MM.1S (cell line): ENCODE data around the gene CDH20.

Experiments used
- DNase-seq: peaks from one replicate; pipeline ENCODE4 v3.0.0-alpha.2; 2015
- H2AFZ ChIP-seq: fragments of 300-600 bp; sonication (generic); 2 replicates; pipeline ENCODE4 v1.6.0; 2016; ENCODE audit warnings: antibody characterized with exemption, low read length
- H3F3A ChIP-seq: fragments of 300-600 bp; sonication (generic); 2 replicates; pipeline ENCODE4 v1.6.1; 2016; ENCODE audit warnings: mild to moderate bottlenecking, antibody characterized with exemption, low read length, moderate library complexity, mixed read lengths; ENCODE audit not compliant: insufficient read depth
- H3K27ac ChIP-seq: fragments of 300-600 bp; sonication (generic); 2 replicates; pipeline ENCODE4 v1.5.1; 2016; ENCODE audit warnings: mild to moderate bottlenecking, low read length
- H3K27me3 ChIP-seq: fragments of 300-600 bp; sonication (generic); replicated peaks from 2 replicates; pipeline ENCODE4 v1.6.0; 2016; ENCODE audit warnings: low read length; ENCODE audit not compliant: insufficient read depth
- H3K36me3 ChIP-seq: fragments of 300-600 bp; sonication (generic); replicated peaks from 2 replicates; pipeline ENCODE4 v1.6.1; 2016; ENCODE audit warnings: mild to moderate bottlenecking, low read length, mixed read lengths; ENCODE audit not compliant: insufficient read depth
- H3K4me1 ChIP-seq: fragments of 300-600 bp; sonication (generic); 2 replicates; pipeline ENCODE4 v1.6.1; 2016; ENCODE audit warnings: low read length, mixed read lengths
- H3K4me2 ChIP-seq: fragments of 300-600 bp; sonication (generic); 2 replicates; pipeline ENCODE4 v1.6.0; 2016; ENCODE audit warnings: low read depth, low read length
- H3K4me3 ChIP-seq: fragments of 300-600 bp; sonication (generic); 2 replicates; pipeline ENCODE4 v1.5.1; 2016; ENCODE audit warnings: low read length, mixed read lengths
- H3K79me2 ChIP-seq: fragments of 300-600 bp; sonication (generic); 2 replicates; pipeline ENCODE4 v1.6.1; 2016; ENCODE audit warnings: mixed run types, low read length, mixed read lengths
- H3K9ac ChIP-seq: fragments of 300-600 bp; sonication (generic); 2 replicates; pipeline ENCODE4 v1.6.1; 2016; ENCODE audit warnings: low read length, mixed read lengths
- H3K9me2 ChIP-seq: fragments of 300-600 bp; sonication (generic); replicated peaks from 2 replicates; pipeline ENCODE4 v1.6.1; 2016; ENCODE audit warnings: mild to moderate bottlenecking, low read length, mixed read lengths; ENCODE audit not compliant: insufficient read depth
- H3K9me3 ChIP-seq: fragments of 300-600 bp; sonication (generic); replicated peaks from 2 replicates; pipeline ENCODE4 v1.6.1; 2016; ENCODE audit warnings: mild to moderate bottlenecking, low read length, mixed read lengths; ENCODE audit not compliant: insufficient read depth
- H4K20me1 ChIP-seq: fragments of 300-600 bp; sonication (generic); 2 replicates; pipeline ENCODE4 v1.6.1; 2016; ENCODE audit warnings: mild to moderate bottlenecking, low read length, moderate library complexity, mixed read lengths; ENCODE audit not compliant: insufficient read depth
- EZH2 ChIP-seq: fragments of 300-600 bp; sonication (generic); optimal IDR thresholded peaks from 2 replicates; pipeline ENCODE3; 2017; ENCODE audit warnings: low read depth, mild to moderate bottlenecking, antibody characterized with exemption, low read length, mixed read lengths
- EZH2phosphoT487 ChIP-seq: fragments of 300-600 bp; sonication (generic); IDR thresholded peaks from 2 replicates; pipeline ENCODE4 v1.6.1; 2018; ENCODE audit warnings: antibody characterized with exemption, low read length
- TF ChIP-seq, protein P1 (sequence below): fragments of 300-600 bp; sonication (generic); IDR thresholded peaks from 2 replicates; pipeline ENCODE4 v1.5.1; 2016; ENCODE audit warnings: antibody characterized with exemption, low read length, mixed read lengths

The CDH20 gene

DNA sequence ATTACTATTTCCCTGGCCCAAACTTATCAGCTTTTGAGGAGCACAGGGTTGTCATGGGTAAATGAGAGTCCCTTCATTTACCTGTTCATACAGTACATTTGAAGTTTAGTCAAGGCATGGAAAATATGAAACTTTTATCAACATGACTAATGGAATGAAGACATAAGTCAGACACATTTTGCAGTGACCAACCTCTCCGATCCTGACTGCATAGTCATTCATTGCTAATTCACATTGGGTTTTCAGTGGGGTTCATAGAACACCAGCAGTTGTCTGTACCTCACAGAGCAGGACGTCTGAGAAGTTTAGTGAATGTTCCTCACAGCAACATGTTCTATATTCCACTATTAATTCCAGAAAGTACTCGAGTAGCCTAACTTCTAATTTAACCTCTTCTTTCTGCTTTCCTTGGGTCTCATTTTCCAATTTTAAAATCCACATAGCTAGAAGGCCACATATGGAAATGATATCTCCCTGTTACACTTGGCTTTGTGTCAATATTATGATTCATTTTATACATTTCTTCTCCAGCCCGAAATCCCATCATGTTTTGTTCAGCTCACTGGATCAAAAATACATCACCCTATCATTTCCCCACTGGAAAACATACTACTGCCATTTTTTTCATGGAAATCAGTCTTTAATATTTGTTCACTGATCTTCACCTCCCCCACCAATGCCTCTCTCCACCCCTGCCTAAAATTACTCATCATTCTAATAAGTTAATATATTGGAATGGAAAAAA is 65.9 kb downstream of the CDH20 start:
- no peak overlapping the region for H3K27ac ChIP-seq
- no peak overlapping the region for H3K4me2 ChIP-seq
- no peaks in the 10 kb centered on the region for H3K9me3 ChIP-seq
- no peaks in the 10 kb centered on the region for H3K79me2 ChIP-seq
- no peaks in the 10 kb centered on the region for H3K36me3 ChIP-seq
- no peaks in the 10 kb centered on the region for H3K4me1 ChIP-seq
- H3K27me3 ChIP-seq, result no peaks in the 10 kb centered on the region
- no peak for DNase-seq
- H3K4me3 ChIP-seq, result no peak overlapping the region
- H3K9ac ChIP-seq, result no peak overlapping the region
- no peak overlapping the region for H2AFZ ChIP-seq
- no peaks in the 10 kb centered on the region for H3F3A ChIP-seq
- no peaks in the 10 kb centered on the region for H3K9me2 ChIP-seq
- no peaks in the 10 kb centered on the region for H4K20me1 ChIP-seq
- TF ChIP-seq, protein P1, sequence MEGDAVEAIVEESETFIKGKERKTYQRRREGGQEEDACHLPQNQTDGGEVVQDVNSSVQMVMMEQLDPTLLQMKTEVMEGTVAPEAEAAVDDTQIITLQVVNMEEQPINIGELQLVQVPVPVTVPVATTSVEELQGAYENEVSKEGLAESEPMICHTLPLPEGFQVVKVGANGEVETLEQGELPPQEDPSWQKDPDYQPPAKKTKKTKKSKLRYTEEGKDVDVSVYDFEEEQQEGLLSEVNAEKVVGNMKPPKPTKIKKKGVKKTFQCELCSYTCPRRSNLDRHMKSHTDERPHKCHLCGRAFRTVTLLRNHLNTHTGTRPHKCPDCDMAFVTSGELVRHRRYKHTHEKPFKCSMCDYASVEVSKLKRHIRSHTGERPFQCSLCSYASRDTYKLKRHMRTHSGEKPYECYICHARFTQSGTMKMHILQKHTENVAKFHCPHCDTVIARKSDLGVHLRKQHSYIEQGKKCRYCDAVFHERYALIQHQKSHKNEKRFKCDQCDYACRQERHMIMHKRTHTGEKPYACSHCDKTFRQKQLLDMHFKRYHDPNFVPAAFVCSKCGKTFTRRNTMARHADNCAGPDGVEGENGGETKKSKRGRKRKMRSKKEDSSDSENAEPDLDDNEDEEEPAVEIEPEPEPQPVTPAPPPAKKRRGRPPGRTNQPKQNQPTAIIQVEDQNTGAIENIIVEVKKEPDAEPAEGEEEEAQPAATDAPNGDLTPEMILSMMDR, result no peak
- TF ChIP-seq EZH2phosphoT487 (no peak), EZH2 (no peak)

DNA sequence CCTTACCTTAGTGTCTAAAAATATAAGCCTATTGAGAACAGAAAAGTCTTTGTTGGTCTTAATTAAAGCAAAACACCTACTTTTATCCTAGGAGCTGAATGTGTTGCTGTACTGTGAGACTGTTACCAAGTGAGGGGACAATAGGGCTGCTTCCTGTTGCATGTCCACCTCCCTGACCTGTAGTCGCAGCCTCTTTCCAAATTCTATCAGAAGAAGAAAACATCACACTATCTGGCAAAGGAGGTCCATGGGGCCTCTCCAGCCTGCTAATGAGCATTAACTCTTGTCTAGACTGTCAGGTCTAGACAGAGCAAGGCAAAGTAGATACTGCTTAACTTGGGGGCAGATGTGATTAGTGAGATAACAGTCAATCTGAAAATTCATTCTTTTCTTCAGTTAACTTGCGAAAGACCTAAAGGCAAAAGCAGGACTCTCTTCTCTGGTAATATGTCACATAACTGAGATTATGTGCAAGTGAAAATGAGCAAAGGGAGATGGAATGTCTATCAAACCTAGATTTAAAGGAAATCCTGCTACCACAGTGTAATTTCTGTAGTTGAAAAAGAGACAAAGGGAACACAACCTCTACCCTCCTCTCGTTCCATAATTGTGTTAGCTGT is 66.9 kb downstream of the CDH20 start:
- Histone ChIP-seq H3K4me1 (no peaks in the 10 kb centered on the region), H3K27me3 (no peaks in the 10 kb centered on the region), H3K36me3 (no peaks in the 10 kb centered on the region), H3K9me3 (no peaks in the 10 kb centered on the region), H3K4me2 (no peak overlapping the region), H3K9ac (no peak overlapping the region), H3K79me2 (no peaks in the 10 kb centered on the region), H4K20me1 (no peaks in the 10 kb centered on the region), H3F3A (no peaks in the 10 kb centered on the region), H3K27ac (no peak overlapping the region), H3K4me3 (no peak overlapping the region), H3K9me2 (no peaks in the 10 kb centered on the region), H2AFZ (no peak overlapping the region)
- DNase-seq, result no peak
- TF ChIP-seq, protein P1, result no peak
- no peak for TF ChIP-seq EZH2phosphoT487
- no peak for TF ChIP-seq EZH2

DNA sequence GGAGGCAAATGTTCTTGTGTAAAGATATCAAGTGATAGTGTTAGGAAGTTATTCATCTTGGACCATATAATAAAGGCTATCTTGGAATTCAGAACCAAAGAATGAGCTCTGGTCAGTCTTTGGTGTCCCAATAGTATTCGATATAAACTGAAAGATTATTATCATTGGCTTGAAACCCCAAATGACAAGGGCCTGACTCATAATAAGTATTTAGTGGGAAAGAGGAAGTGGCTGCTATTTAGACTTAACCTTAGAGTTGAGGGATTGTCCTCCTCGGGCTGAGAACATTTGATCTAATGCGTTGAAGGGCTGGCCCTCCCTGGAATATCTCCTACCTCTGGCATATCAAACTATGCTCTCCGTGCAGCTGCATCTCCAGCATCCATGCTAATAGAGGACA is 67.5 kb downstream of the CDH20 start:
- no peaks in the 10 kb centered on the region for H3K4me1 ChIP-seq
- no peak for DNase-seq
- TF ChIP-seq EZH2phosphoT487 (no peak), EZH2 (no peak)
- TF ChIP-seq, protein P1, result no peak
- H3K27ac ChIP-seq, result no peak overlapping the region
- H3K9me2 ChIP-seq, result no peaks in the 10 kb centered on the region
- no peaks in the 10 kb centered on the region for H3K9me3 ChIP-seq
- H4K20me1 ChIP-seq, result no peaks in the 10 kb centered on the region
- H3K4me3 ChIP-seq, result no peak overlapping the region
- no peaks in the 10 kb centered on the region for H3F3A ChIP-seq
- H3K36me3 ChIP-seq, result no peaks in the 10 kb centered on the region
- no peaks in the 10 kb centered on the region for H3K27me3 ChIP-seq
- H3K4me2 ChIP-seq, result no peak overlapping the region
- no peaks in the 10 kb centered on the region for H3K79me2 ChIP-seq
- H3K9ac ChIP-seq, result no peak overlapping the region
- no peak overlapping the region for H2AFZ ChIP-seq
